ENCODE results near the gene DAZAP2.

- no peak for TF ChIP-seq CTCF (IDR thresholded peaks at IDR 0.05)
- no peak for TF ChIP-seq JUN (IDR thresholded peaks at IDR 0.05)
- no peak for TF ChIP-seq POLR2A (IDR thresholded peaks at IDR 0.05; ENCODE audit: low read length)
- TF ChIP-seq, protein P1, sequence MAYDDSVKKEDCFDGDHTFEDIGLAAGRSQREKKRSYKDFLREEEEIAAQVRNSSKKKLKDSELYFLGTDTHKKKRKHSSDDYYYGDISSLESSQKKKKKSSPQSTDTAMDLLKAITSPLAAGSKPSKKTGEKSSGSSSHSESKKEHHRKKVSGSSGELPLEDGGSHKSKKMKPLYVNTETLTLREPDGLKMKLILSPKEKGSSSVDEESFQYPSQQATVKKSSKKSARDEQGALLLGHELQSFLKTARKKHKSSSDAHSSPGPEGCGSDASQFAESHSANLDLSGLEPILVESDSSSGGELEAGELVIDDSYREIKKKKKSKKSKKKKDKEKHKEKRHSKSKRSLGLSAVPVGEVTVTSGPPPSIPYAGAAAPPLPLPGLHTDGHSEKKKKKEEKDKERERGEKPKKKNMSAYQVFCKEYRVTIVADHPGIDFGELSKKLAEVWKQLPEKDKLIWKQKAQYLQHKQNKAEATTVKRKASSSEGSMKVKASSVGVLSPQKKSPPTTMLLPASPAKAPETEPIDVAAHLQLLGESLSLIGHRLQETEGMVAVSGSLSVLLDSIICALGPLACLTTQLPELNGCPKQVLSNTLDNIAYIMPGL (CRISPR knock-in tag; IDR thresholded peaks at IDR 0.05; ENCODE audit: borderline replicate concordance), result no peak
Observed at GRCh38 chr12:51214895-51215294, 23.7 kb upstream of the DAZAP2 start.
